OCI-LY7 (cell line): ENCODE results near the gene CACNG5. TPM values are rescaled to one million over a fixed set of nuclear protein-coding genes. Genes with fewer than 3 reads are reported as not detected.

Experiments used
- BruUV-seq: library from RNA; stranded (reverse); fragments of 400-500 nt; replicated peaks from 2 replicates; lab custom pipeline; 2021; lab: Mats Ljungman, UMichigan
- CTCF ChIA-PET: fragments of 300-600 bp; sonication (Branson Sonifier 250); formaldehyde crosslinking; loops from one replicate; lab custom pipeline; 2022; ENCODE audit warnings: antibody characterized with exemption; ENCODE audit not compliant: unreplicated experiment; lab: Charles Lee
- POLR2A ChIA-PET: fragments of 300-600 bp; sonication (Branson Sonifier 250); formaldehyde crosslinking; loops from one replicate; lab custom pipeline; 2022; ENCODE audit warnings: antibody characterized with exemption; lab: Charles Lee
- DNase-seq: peaks from one replicate; pipeline ENCODE4 v3.0.0-alpha.2; 2015; ENCODE audit warnings: low spot score
- H2AFZ ChIP-seq: fragments of 200-600 bp; sonication (generic), shearing (Covaris generic); 2 replicates; pipeline ENCODE4 v1.6.1; 2014; ENCODE audit warnings: mild to moderate bottlenecking, antibody characterized with exemption, low read length, moderate library complexity
- H3K27ac ChIP-seq: fragments of 200-600 bp; sonication (generic); 2 replicates; pipeline ENCODE4 v1.5.1; 2014; ENCODE audit warnings: mixed run types, low read depth, mild to moderate bottlenecking, moderate library complexity, low read length, inconsistent platforms; ENCODE audit not compliant: poor library complexity, severe bottlenecking
- H3K36me3 ChIP-seq: fragments of 200-600 bp; sonication (generic); 2 replicates; pipeline ENCODE4 v1.6.1; 2014; ENCODE audit warnings: mild to moderate bottlenecking, antibody characterized with exemption, low read length, moderate library complexity, mixed read lengths; ENCODE audit not compliant: insufficient read depth
- H3K4me1 ChIP-seq: fragments of 200-600 bp; sonication (generic); 2 replicates; pipeline ENCODE4 v1.5.1; 2014; ENCODE audit warnings: mild to moderate bottlenecking, low read length; ENCODE audit not compliant: insufficient read depth, poor library complexity, severe bottlenecking
- H3K4me2 ChIP-seq: fragments of 200-600 bp; sonication (generic); 2 replicates; pipeline ENCODE4 v1.6.1; 2014; ENCODE audit warnings: mild to moderate bottlenecking, low read length
- H3K4me3 ChIP-seq: fragments of 200-600 bp; sonication (generic); 2 replicates; pipeline ENCODE4 v1.5.1; 2014; ENCODE audit warnings: mild to moderate bottlenecking, low read depth, low read length; ENCODE audit not compliant: poor library complexity, severe bottlenecking
- H3K79me2 ChIP-seq: fragments of 200-600 bp; sonication (generic); 2 replicates; pipeline ENCODE4 v1.6.1; 2016; ENCODE audit warnings: low read depth, mild to moderate bottlenecking, low read length, moderate library complexity, mixed read lengths; ENCODE audit not compliant: insufficient read depth
- H3K9me2 ChIP-seq: fragments of 200-600 bp; sonication (generic); 2 replicates; pipeline ENCODE4 v1.6.1; 2016; ENCODE audit warnings: mild to moderate bottlenecking, low read length, mixed read lengths; ENCODE audit not compliant: insufficient read depth
- H3K9me3 ChIP-seq: fragments of 200-600 bp; sonication (generic); 2 replicates; pipeline ENCODE4 v1.6.1; 2014; ENCODE audit warnings: mild to moderate bottlenecking, mixed run types, low read length, mixed read lengths
- H4K20me1 ChIP-seq: fragments of 200-600 bp; sonication (generic); 2 replicates; pipeline ENCODE4 v1.6.1; 2014; ENCODE audit warnings: mild to moderate bottlenecking, antibody characterized with exemption, low read length, moderate library complexity, mixed read lengths; ENCODE audit not compliant: insufficient read depth
- EZH2phosphoT487 ChIP-seq: fragments of 200-600 bp; sonication (generic); IDR thresholded peaks from 2 replicates; pipeline ENCODE4 v1.6.1; 2018; ENCODE audit warnings: low read depth, borderline replicate concordance, mild to moderate bottlenecking, mixed run types, antibody characterized with exemption, low read length, moderate library complexity, mixed read lengths
- intact Hi-C: fragments of 100-400 bp; cut with micrococcal nuclease; formaldehyde crosslinking; loops from one replicate; pipeline ENCODE4 v1.10.0; 2022; ENCODE audit not compliant: unreplicated experiment
- total RNA-seq, 2 experiments: library from RNA; depleted of rRNA in 1 of 2; stranded (reverse); fragments of >200 nt in 1 of 2; shearing (Covaris generic) in 1 of 2; gene quantifications; 2 replicates each; pipeline ENCODE4 v1.2.3, GENCODE V29; 2014 to 2022
- TF ChIP-seq, protein P1 (sequence below): fragments of 200-600 bp; sonication (generic); conservative IDR thresholded peaks from 2 replicates; pipeline ENCODE4 v1.5.1; 2014; ENCODE audit warnings: mild to moderate bottlenecking, antibody characterized with exemption, low read length, moderate library complexity, mixed read lengths

CACNG5 gene
- total RNA-seq, 2 experiments from 2014 or later, result not detected

DNA sequence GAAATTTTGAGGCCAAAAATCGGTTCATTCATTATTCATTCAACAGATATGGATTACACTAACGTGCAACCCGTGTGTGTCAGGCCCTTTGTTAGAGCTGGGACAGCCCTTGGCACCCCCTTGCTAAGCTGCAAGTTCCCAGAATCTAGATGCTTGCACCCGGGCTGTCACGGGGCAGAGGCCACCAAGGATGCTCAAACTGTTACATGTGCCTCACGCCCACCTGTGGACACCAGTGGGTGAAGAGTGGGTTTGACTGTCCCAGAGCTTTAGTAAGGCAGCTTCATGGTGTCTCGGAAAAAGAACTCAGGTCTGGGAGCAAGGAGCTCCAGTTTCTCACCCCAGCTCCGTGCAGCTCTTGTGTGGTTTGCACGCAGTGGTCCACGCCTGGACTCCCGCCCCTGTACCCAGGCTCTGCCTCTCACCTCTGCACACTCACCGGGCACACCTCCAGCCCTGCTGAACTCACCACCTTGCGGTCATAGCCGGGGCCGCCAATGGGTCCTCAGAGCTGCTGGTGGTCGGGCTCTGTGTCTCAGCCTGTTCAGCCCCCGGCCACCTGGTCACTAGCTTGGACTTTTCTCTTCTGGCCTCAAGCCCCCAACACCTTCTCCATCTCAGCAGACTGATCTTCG, 75.9 kb downstream of the CACNG5 start:
- Histone ChIP-seq H3K4me3 (no peak overlapping the region), H2AFZ (no peak overlapping the region), H3K79me2 (no peaks in the 10 kb centered on the region), H4K20me1 (no peaks in the 10 kb centered on the region), H3K9me3 (no peaks in the 10 kb centered on the region), H3K36me3 (no peaks in the 10 kb centered on the region), H3K4me2 (no peak overlapping the region), H3K4me1 (no peaks in the 10 kb centered on the region), H3K9me2 (no peaks in the 10 kb centered on the region), H3K27ac (no peak overlapping the region)
- intact Hi-C loops, result no loop called here
- CTCF ChIA-PET, result no interaction called here
- TF ChIP-seq, protein P1, sequence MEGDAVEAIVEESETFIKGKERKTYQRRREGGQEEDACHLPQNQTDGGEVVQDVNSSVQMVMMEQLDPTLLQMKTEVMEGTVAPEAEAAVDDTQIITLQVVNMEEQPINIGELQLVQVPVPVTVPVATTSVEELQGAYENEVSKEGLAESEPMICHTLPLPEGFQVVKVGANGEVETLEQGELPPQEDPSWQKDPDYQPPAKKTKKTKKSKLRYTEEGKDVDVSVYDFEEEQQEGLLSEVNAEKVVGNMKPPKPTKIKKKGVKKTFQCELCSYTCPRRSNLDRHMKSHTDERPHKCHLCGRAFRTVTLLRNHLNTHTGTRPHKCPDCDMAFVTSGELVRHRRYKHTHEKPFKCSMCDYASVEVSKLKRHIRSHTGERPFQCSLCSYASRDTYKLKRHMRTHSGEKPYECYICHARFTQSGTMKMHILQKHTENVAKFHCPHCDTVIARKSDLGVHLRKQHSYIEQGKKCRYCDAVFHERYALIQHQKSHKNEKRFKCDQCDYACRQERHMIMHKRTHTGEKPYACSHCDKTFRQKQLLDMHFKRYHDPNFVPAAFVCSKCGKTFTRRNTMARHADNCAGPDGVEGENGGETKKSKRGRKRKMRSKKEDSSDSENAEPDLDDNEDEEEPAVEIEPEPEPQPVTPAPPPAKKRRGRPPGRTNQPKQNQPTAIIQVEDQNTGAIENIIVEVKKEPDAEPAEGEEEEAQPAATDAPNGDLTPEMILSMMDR, result no peak
- TF ChIP-seq EZH2phosphoT487, result no peak
- no peak for DNase-seq
- BruUV-seq, result no TSS peak
- POLR2A ChIA-PET, result interaction anchor here (0.7 kb wide), 1 partner anchor 1190 kb away, joined by 4 read pairs; no protein-coding TSS in a partner anchor

DNA sequence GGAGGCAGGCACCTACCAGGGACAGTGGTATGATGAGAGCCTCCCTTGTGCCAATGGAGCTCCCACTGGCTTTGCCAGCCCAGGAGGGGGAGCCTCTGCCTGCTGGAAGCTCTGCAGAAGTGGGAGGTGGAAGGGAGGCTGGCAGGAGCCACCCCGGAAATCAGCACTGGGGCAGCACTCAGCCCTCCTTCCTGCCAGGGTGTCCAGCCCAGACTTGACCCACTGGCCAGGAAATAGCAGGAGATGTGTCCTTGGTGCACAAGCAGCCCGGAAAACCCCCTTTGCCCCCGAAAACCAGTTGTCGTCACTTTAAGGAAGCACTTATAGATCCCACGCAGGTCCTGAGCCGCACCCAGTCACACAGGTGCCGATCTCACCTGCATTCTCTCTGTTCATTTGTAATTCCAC, 80.3 kb downstream of the CACNG5 start:
- Histone ChIP-seq H3K9me2 (no peaks in the 10 kb centered on the region), H3K79me2 (no peaks in the 10 kb centered on the region), H3K4me3 (no peak overlapping the region), H2AFZ (no peak overlapping the region), H3K36me3 (no peaks in the 10 kb centered on the region), H3K4me1 (no peaks in the 10 kb centered on the region), H3K4me2 (no peak overlapping the region), H3K27ac (no peak overlapping the region), H3K9me3 (no peaks in the 10 kb centered on the region), H4K20me1 (no peaks in the 10 kb centered on the region)
- no peak for TF ChIP-seq EZH2phosphoT487
- TF ChIP-seq, protein P1, result no peak
- CTCF ChIA-PET, result no interaction called here
- intact Hi-C loops, result no loop called here
- POLR2A ChIA-PET, result interaction anchor here (0.6 kb wide), 1 partner anchor 200 kb away, joined by 3 read pairs; no protein-coding TSS in a partner anchor
- no peak for DNase-seq
- BruUV-seq, result no TSS peak

DNA sequence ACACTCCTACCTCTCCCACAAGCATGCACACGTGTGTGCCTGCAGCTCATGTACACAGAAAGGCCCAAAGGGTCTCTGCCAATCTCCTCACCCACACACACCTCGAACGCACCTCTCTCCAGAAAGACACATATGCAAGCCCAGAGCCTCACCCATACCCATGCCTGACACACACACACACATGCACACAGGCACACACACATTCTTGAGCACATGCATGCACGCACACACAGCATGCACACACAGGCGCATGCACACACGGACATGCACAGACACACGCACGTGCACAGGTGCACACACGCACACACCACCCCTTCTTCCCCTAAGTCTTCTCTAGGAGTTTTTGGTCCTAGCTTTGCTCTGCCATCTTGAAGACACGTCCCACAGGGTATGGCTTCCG, 80.9 kb downstream of the CACNG5 start:
- no TSS peak for BruUV-seq
- ChIA-PET POLR2A (no interaction called here), CTCF (interaction anchor here (0.6 kb wide), 1 partner anchor 565 kb away, joined by 3 read pairs; no protein-coding TSS in a partner anchor)
- no peak for DNase-seq
- Histone ChIP-seq H2AFZ (no peak overlapping the region), H3K36me3 (no peaks in the 10 kb centered on the region), H3K79me2 (no peaks in the 10 kb centered on the region), H3K4me1 (no peaks in the 10 kb centered on the region), H3K4me2 (no peak overlapping the region), H3K9me3 (no peaks in the 10 kb centered on the region), H4K20me1 (no peaks in the 10 kb centered on the region), H3K4me3 (no peak overlapping the region), H3K27ac (no peak overlapping the region), H3K9me2 (no peaks in the 10 kb centered on the region)
- no peak for TF ChIP-seq EZH2phosphoT487
- TF ChIP-seq, protein P1, result no peak
- intact Hi-C loops, result no loop called here
